A204.1 (cell line): ENCODE data around the gene SNX24.

Experiments
- FAIRE-seq: peaks from 2 replicates; lab custom pipeline; 2012; peaks lifted over from hg19 to GRCh38; lab: Jason Lieb, UNC

Gene SNX24

GRCh38 chr5:123028222-123028621 is 182.8 kb downstream of the SNX24 start:
- no peak for FAIRE-seq

- FAIRE-seq: no peak
Measured at GRCh38 chr5:123033157-123033671, 187.8 kb downstream of the SNX24 start.

GRCh38 chr5:123035360-123035917 is 190.0 kb downstream of the SNX24 start:
- FAIRE-seq: peak; percentile 77

GRCh38 chr5:123035918-123036390 is 190.5 kb downstream of the SNX24 start:
- FAIRE-seq: no peak

- no peak for FAIRE-seq
Measured at GRCh38 chr5:123036391-123037103, 191.1 kb downstream of the SNX24 start, which contains the start of gene PPIC. Gene PPIC (minus strand): TSS chr5:123036725. CDS start chr5:123036625, 100 bp downstream.

GRCh38 chr5:123037104-123037418 is 191.6 kb downstream of the SNX24 start:
- FAIRE-seq: no peak

GRCh38 chr5:123039673-123040072 is 194.3 kb downstream of the SNX24 start:
- no peak for FAIRE-seq

- FAIRE-seq: no peak
Measured at GRCh38 chr5:123044926-123045617, 199.7 kb downstream of the SNX24 start.

GRCh38 chr5:123046222-123046621 is 200.8 kb downstream of the SNX24 start:
- FAIRE-seq: no peak

GRCh38 chr5:123047706-123048105 is 202.3 kb downstream of the SNX24 start:
- FAIRE-seq: no peak

- no peak for FAIRE-seq
Measured at GRCh38 chr5:123051206-123051605, 205.8 kb downstream of the SNX24 start.
